Measurements from ENCODE around the gene MROH2A. TPM values are rescaled to one million over a fixed set of nuclear protein-coding genes. Genes with fewer than 3 reads are reported as not detected.

Gene MROH2A
- polyA plus RNA-seq, 6 donors from 2014 or later, result not detected

- H3K36me3 Mint-ChIP-seq, result peaks cover 0 to 8% of the 10 kb centered on the region in 2 donors
- no peak for ATAC-seq (ENCODE audit: low read depth in 2 of 2)
- no peak overlapping the region for H3K4me3 Mint-ChIP-seq
These were observed 18.1 kb downstream of the MROH2A start for GRCh38 chr2:233796254-233796653.

GRCh38 chr2:233798335-233799086, 20.4 kb downstream of the MROH2A start:
- H3K4me1 Mint-ChIP-seq, result peaks cover 0 to 4% (median 0%) of the 10 kb centered on the region in 3 donors
- no peak for ATAC-seq (ENCODE audit: low read depth in 2 of 2)
- H3K36me3 Mint-ChIP-seq, result no peaks in the 10 kb centered on the region
- H3K4me3 Mint-ChIP-seq, result no peak overlapping the region
- no peak for DNase-seq
- peaks cover 4 to 21% (median 20%) of the 10 kb centered on the region in 3 donors for H3K27me3 Mint-ChIP-seq
- peaks cover 0 to 1% (median 0%) of the 10 kb centered on the region in 7 donors for H3K9me3 Mint-ChIP-seq
- H3K27ac Mint-ChIP-seq, result peak overlapping the region in 2 of 6 donors; percentile 56 to 91

More at GRCh38 chr2:233796254-233796653, 18.1 kb downstream of the MROH2A start:
- Mint-ChIP-seq H3K9me3 (peaks cover 0 to 1% (median 0%) of the 10 kb centered on the region in 7 donors), H3K4me1 (peaks cover 0 to 2% (median 0%) of the 10 kb centered on the region in 3 donors), H3K27ac (no peak overlapping the region), H3K27me3 (peaks cover 0 to 32% (median 20%) of the 10 kb centered on the region in 3 donors)
- no peak for DNase-seq

DNA sequence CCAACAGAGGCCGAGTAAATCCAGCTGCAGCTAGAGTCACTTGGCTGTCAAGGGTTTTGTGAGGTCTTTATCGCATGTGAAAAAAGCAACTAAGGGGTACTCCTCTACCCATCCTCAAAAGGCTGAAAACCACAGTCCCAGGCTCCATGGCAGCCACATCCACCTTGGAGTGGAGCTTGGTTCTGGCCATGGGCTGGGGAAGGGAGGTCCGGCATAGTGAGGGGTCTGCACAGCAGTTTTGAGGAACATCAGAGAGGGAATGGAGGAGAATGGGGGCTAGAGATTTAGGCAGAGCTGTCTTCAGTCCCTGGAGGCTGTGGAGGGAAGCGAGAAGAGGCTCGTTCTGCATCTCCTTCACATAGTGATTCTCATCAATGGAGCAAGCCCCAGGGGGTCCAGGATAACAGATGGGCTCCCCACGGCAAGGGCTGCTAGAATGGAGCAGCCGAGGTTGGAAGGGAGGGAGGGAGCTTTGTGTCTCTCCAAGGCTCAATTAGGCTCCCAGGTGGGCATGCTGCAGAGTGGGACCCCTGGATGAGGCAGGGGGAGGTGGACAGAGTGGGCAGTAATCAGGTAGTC, 21.0 kb downstream of the MROH2A start:
- Mint-ChIP-seq H3K27me3 (peaks cover 4 to 25% (median 24%) of the 10 kb centered on the region in 3 donors), H3K4me3 (no peak overlapping the region), H3K36me3 (no peaks in the 10 kb centered on the region), H3K9me3 (peaks cover 0 to 1% (median 0%) of the 10 kb centered on the region in 7 donors), H3K27ac (no peak overlapping the region), H3K4me1 (peaks cover 0 to 4% (median 0%) of the 10 kb centered on the region in 3 donors)
- DNase-seq, result no peak
- no peak for ATAC-seq (ENCODE audit: low read depth in 2 of 2)

DNA sequence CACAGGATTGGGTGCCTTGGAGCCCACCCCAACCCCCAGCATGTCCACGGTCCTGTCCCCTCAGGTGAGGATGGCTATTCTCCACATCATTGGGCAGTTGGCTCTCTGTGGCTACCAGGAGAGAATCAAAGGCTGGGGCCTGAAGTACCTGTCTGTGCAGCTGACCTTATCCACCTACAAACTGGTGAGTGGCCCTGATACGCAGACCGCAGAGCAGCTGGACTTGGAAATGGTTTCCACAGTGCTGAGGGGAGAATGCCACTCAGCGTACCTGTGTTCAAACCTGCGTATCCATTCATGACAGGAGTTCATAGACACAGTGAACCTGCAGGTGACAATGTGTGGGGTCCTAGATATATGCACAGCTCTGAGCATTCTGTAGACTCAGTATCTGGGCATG, 21.6 kb downstream of the MROH2A start:
- Mint-ChIP-seq H3K4me1 (peaks cover 0 to 4% (median 0%) of the 10 kb centered on the region in 3 donors), H3K9me3 (peaks cover 0 to 1% (median 0%) of the 10 kb centered on the region in 7 donors), H3K27ac (no peak overlapping the region), H3K27me3 (peaks cover 4 to 31% (median 29%) of the 10 kb centered on the region in 3 donors), H3K36me3 (no peaks in the 10 kb centered on the region), H3K4me3 (no peak overlapping the region)
- no peak for DNase-seq
- no peak for ATAC-seq (ENCODE audit: low read depth in 2 of 2)

GRCh38 chr2:233800208-233800607, 22.1 kb downstream of the MROH2A start:
- no peak overlapping the region for H3K4me3 Mint-ChIP-seq
- H3K9me3 Mint-ChIP-seq, result peaks cover 0 to 1% (median 0%) of the 10 kb centered on the region in 7 donors
- H3K4me1 Mint-ChIP-seq, result peaks cover 0 to 4% (median 0%) of the 10 kb centered on the region in 3 donors
- no peak for DNase-seq
- H3K27ac Mint-ChIP-seq, result peak overlapping the region in 1 of 6 donors; percentile 36
- no peak for ATAC-seq (ENCODE audit: low read depth in 2 of 2)
- no peaks in the 10 kb centered on the region for H3K36me3 Mint-ChIP-seq
- H3K27me3 Mint-ChIP-seq, result peaks cover 4 to 36% (median 32%) of the 10 kb centered on the region in 3 donors

DNA sequence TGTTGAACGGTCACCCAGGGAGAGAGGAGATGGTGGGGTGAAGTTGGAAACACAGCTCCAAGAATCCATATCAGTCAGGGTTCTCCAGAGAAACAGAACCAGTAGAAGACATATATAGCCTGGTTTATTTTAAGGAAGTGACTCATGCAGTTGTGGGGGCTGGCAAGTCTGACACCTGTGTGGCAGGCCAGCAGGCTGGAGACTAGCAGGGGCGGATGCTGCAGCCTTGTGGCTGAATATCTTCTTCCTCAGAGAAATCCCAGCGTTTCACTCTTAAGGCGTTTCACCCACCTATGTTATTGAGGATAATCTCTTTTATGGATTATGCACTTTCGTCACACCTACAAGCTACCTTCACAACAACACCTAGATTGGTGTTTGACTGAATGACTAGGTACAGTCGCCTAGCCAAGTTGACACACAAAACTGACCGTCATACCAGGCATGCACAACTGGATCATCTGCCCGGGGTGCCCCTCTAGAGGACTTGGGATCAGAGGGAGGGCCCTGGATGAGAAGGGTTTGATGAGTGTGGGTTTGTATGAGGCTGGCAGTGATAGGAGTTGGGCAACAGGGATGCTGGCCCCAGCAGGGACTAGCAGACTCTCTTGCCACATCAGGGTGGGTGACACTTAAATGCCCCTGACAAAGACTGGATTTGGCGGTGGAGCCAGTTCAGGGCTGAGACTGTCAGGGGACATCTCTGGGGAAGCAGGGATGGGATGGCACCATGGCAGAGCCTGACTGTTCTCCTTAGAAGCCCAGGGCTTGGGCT, 23.4 kb downstream of the MROH2A start:
- Mint-ChIP-seq H3K27me3 (peaks cover 4 to 36% (median 32%) of the 10 kb centered on the region in 3 donors), H3K27ac (no peak overlapping the region), H3K4me1 (peaks cover 0 to 4% (median 0%) of the 10 kb centered on the region in 3 donors), H3K9me3 (no peaks in the 10 kb centered on the region), H3K36me3 (no peaks in the 10 kb centered on the region), H3K4me3 (no peak overlapping the region)
- DNase-seq (no peak), ATAC-seq (ENCODE audit: low read depth in 2 of 2) (no peak)

GRCh38 chr2:233802132-233802815, 24.1 kb downstream of the MROH2A start:
- Mint-ChIP-seq H3K4me3 (no peak overlapping the region), H3K36me3 (no peaks in the 10 kb centered on the region), H3K4me1 (peaks cover 0 to 4% (median 0%) of the 10 kb centered on the region in 3 donors), H3K9me3 (no peaks in the 10 kb centered on the region), H3K27ac (no peak overlapping the region), H3K27me3 (peaks cover 4 to 36% (median 32%) of the 10 kb centered on the region in 3 donors)
- no peak for ATAC-seq (ENCODE audit: low read depth in 2 of 2)
- DNase-seq, result no peak

GRCh38 chr2:233803292-233803911, 25.3 kb downstream of the MROH2A start:
- no peak overlapping the region for H3K4me3 Mint-ChIP-seq
- ATAC-seq (ENCODE audit: low read depth in 2 of 2) (no peak), DNase-seq (no peak)
- H3K9me3 Mint-ChIP-seq, result no peaks in the 10 kb centered on the region
- no peak overlapping the region for H3K27ac Mint-ChIP-seq
- H3K36me3 Mint-ChIP-seq, result no peaks in the 10 kb centered on the region
- H3K27me3 Mint-ChIP-seq, result peaks cover 4 to 33% (median 27%) of the 10 kb centered on the region in 3 donors
- peaks cover 0 to 4% (median 0%) of the 10 kb centered on the region in 3 donors for H3K4me1 Mint-ChIP-seq

DNA sequence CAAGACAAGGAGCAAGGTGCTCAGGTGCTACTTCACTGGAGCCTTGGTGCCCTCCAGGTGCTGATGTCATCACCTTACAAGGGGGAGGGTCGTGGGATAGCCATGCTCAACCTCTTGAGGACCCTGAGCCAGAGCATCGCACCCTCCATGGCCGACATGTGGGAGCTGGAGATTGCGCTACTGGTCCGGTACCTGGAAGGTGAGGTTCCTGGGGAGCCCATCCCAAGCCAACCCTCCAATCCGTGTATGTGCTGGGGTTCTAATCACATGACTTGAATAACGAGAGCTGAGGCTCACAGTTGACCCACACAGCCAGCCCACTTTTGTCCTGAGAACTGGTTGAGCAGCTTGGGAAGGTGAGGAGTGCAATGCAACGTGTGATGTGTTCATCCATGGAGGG, 25.9 kb downstream of the MROH2A start:
- ATAC-seq (ENCODE audit: low read depth in 2 of 2) (no peak), DNase-seq (no peak)
- Mint-ChIP-seq H3K4me3 (no peak overlapping the region), H3K27ac (no peak overlapping the region), H3K9me3 (no peaks in the 10 kb centered on the region), H3K4me1 (peaks cover 0 to 4% (median 0%) of the 10 kb centered on the region in 3 donors), H3K36me3 (no peaks in the 10 kb centered on the region), H3K27me3 (peaks cover 4 to 35% (median 26%) of the 10 kb centered on the region in 3 donors)

- H3K36me3 Mint-ChIP-seq, result no peaks in the 10 kb centered on the region
- H3K4me1 Mint-ChIP-seq, result no peaks in the 10 kb centered on the region
- no peak overlapping the region for H3K27ac Mint-ChIP-seq
- peaks cover 8 to 43% (median 41%) of the 10 kb centered on the region in 3 donors for H3K27me3 Mint-ChIP-seq
- DNase-seq, result no peak
- no peak for ATAC-seq (ENCODE audit: low read depth in 2 of 2)
- H3K4me3 Mint-ChIP-seq, result no peak overlapping the region
- no peaks in the 10 kb centered on the region for H3K9me3 Mint-ChIP-seq
These were observed 29.2 kb downstream of the MROH2A start for GRCh38 chr2:233807215-233807865.

GRCh38 chr2:233807966-233808935, 30.1 kb downstream of the MROH2A start:
- ATAC-seq (ENCODE audit: low read depth in 2 of 2) (no peak), DNase-seq (no peak)
- Mint-ChIP-seq H3K4me3 (no peak overlapping the region), H3K27ac (no peak overlapping the region), H3K4me1 (no peaks in the 10 kb centered on the region), H3K36me3 (no peaks in the 10 kb centered on the region), H3K27me3 (peaks cover 6 to 35% (median 33%) of the 10 kb centered on the region in 3 donors), H3K9me3 (no peaks in the 10 kb centered on the region)

Data from naive B cell (primary cell).